Heart left ventricle (tissue), 13 donors: Measurements from ENCODE around the gene OR6A2.

Experiments used
- CTCF ChIP-seq, 12 donors: fragments of 200-600 bp; sonication (generic) in 4 of 12; IDR thresholded peaks; one replicate each; pipeline versions ENCODE4 v1.5.0 to v1.8.0; 2018 to 2022; ENCODE audit warnings: antibody characterized with exemption in 12 of 12, mild to moderate bottlenecking in 5 of 12
- POLR2A ChIP-seq, 2 donors: fragments of 450-650 bp; IDR thresholded peaks; one replicate each; pipeline ENCODE4 v1.6.1; 2017; ENCODE audit warnings: antibody characterized with exemption in 2 of 2, mild to moderate bottlenecking in 2 of 2, moderate library complexity in 2 of 2
- donor health status: ischemic (EF 13 %, LVEDD 7.1; RV severe dilation, severe dysfunction).
- donor health status: DM: no; HTN: yes; CAD: no.
- donor health status: DM: no; HTN: no; CAD: no.
- donor health status: ischemic (EF 25% LVEDD 6.9; RV normal size, moderate dysfunction).
- donor health status: ischemic (EF 25% LVEDD 5.7; RV mildly dilated, moderate dysfunction).
- donor health status: ischemic (EF 35%, LVEDD 5.7; RV mildly dilated, moderate dysfunction).
- donor health status: nonischemic (EF 11% LVEDD 7.7; RV severe dilation, severe dysfunction).
- donor health status: DM: yes; HTN: yes; CAD: no.
- donor health status: PGD.
- donor health status: ischemic (EF 29% LVEDD 5.4; RV normal size, mild dysfunction).
- donor health status: nonischemic (EF 23%, LVEDD 6.1; RV moderate dilation, normal function).

GRCh38 chr11:6782720-6783119 lies 16.8 kb downstream of the OR6A2 start, which contains the start of gene OR2AG1:
- no peak for TF ChIP-seq CTCF (IDR thresholded peaks at IDR 0.05)
- TF ChIP-seq POLR2A (IDR thresholded peaks at IDR 0.05) = no peak
